T-helper 2 cell treated with Interferon-gamma antibody and Interleukin-4, amounts not matched to agents 5 μg/mL and 100 μg/mL, for 36 hours (primary cell): Measurements from ENCODE around the gene CAPN9.
"Not testable (repeated sequence)": the region's sequence is repeated elsewhere in the genome, so short reads cannot be mapped to it uniquely, and the experiment has no call there.

Experiments used
- DNase-seq: peaks from one replicate; pipeline ENCODE4 v3.0.0; 2021; ENCODE audit warnings: low spot score
- H3K27ac Mint-ChIP-seq: one replicate; pipeline ENCODE4 v1.8.0; 2021; ENCODE audit warnings: mild to moderate bottlenecking, mixed read lengths
- H3K27me3 Mint-ChIP-seq: one replicate; pipeline ENCODE4 v1.8.0; 2021; ENCODE audit warnings: low read depth, mixed read lengths
- H3K36me3 Mint-ChIP-seq: one replicate; pipeline ENCODE4 v1.8.0; 2021; ENCODE audit warnings: low read depth, mixed read lengths
- H3K4me1 Mint-ChIP-seq: one replicate; pipeline ENCODE4 v1.8.0; 2021; ENCODE audit warnings: low read depth, mixed read lengths
- H3K4me3 Mint-ChIP-seq: one replicate; pipeline ENCODE4 v1.8.0; 2022; ENCODE audit warnings: mild to moderate bottlenecking, moderate library complexity, mixed read lengths
- H3K9me3 Mint-ChIP-seq: one replicate; pipeline ENCODE4 v1.8.0; 2021; ENCODE audit warnings: mixed read lengths

Gene CAPN9

GRCh38 chr1:230717251-230717650 is 29.9 kb upstream of the CAPN9 start:
- no peak overlapping the region for H3K27ac Mint-ChIP-seq
- H3K36me3 Mint-ChIP-seq = no peaks in the 10 kb centered on the region
- H3K27me3 Mint-ChIP-seq = peaks cover 3% of the 10 kb centered on the region
- DNase-seq = no peak
- no peak overlapping the region for H3K4me3 Mint-ChIP-seq
- H3K4me1 Mint-ChIP-seq = no peaks in the 10 kb centered on the region
- H3K9me3 Mint-ChIP-seq = peaks cover 4% of the 10 kb centered on the region

- H3K4me1 Mint-ChIP-seq, H3K36me3 Mint-ChIP-seq, H3K4me3 Mint-ChIP-seq, H3K27ac Mint-ChIP-seq, DNase-seq, H3K27me3 Mint-ChIP-seq, H3K9me3 Mint-ChIP-seq: not testable (repeated sequence)
Observed at GRCh38 chr1:230721849-230722522, 25.2 kb upstream of the CAPN9 start.

- Mint-ChIP-seq H3K27ac (no peak overlapping the region), H3K27me3 (peaks cover 9% of the 10 kb centered on the region)
Observed at GRCh38 chr1:230725256-230726012, 21.8 kb upstream of the CAPN9 start.

GRCh38 chr1:230728710-230729392 is 18.3 kb upstream of the CAPN9 start:
- no peak overlapping the region for H3K27ac Mint-ChIP-seq
- DNase-seq = no peak
- H3K4me1 Mint-ChIP-seq = no peaks in the 10 kb centered on the region
- H3K27me3 Mint-ChIP-seq = peaks cover 9% of the 10 kb centered on the region
- H3K4me3 Mint-ChIP-seq = no peak overlapping the region
- no peaks in the 10 kb centered on the region for H3K36me3 Mint-ChIP-seq
- no peaks in the 10 kb centered on the region for H3K9me3 Mint-ChIP-seq

More at GRCh38 chr1:230725256-230726012, 21.8 kb upstream of the CAPN9 start:
- no peaks in the 10 kb centered on the region for H3K4me1 Mint-ChIP-seq
- no peak for DNase-seq
- no peaks in the 10 kb centered on the region for H3K9me3 Mint-ChIP-seq
- no peaks in the 10 kb centered on the region for H3K36me3 Mint-ChIP-seq
- no peak overlapping the region for H3K4me3 Mint-ChIP-seq

- Mint-ChIP-seq H3K4me1 (no peaks in the 10 kb centered on the region), H3K27me3 (peaks cover 11% of the 10 kb centered on the region), H3K4me3 (no peak overlapping the region), H3K9me3 (no peaks in the 10 kb centered on the region), H3K27ac (no peak overlapping the region), H3K36me3 (no peaks in the 10 kb centered on the region)
- no peak for DNase-seq
Observed at GRCh38 chr1:230730977-230731376, 16.2 kb upstream of the CAPN9 start.

GRCh38 chr1:230735447-230735846 is 11.7 kb upstream of the CAPN9 start:
- Mint-ChIP-seq H3K36me3 (no peaks in the 10 kb centered on the region), H3K27me3 (peaks cover 5% of the 10 kb centered on the region), H3K4me3 (no peak overlapping the region), H3K27ac (no peak overlapping the region), H3K4me1 (no peaks in the 10 kb centered on the region), H3K9me3 (no peaks in the 10 kb centered on the region)
- no peak for DNase-seq

- no peaks in the 10 kb centered on the region for H3K4me1 Mint-ChIP-seq
- H3K27ac Mint-ChIP-seq = no peak overlapping the region
Observed at GRCh38 chr1:230737622-230738262, 9.4 kb upstream of the CAPN9 start.

GRCh38 chr1:230739564-230740290 is 7.5 kb upstream of the CAPN9 start:
- H3K4me1 Mint-ChIP-seq = no peaks in the 10 kb centered on the region
- H3K27me3 Mint-ChIP-seq = peaks cover 2% of the 10 kb centered on the region
- no peaks in the 10 kb centered on the region for H3K36me3 Mint-ChIP-seq

More at GRCh38 chr1:230737622-230738262, 9.4 kb upstream of the CAPN9 start:
- Mint-ChIP-seq H3K9me3 (no peaks in the 10 kb centered on the region), H3K36me3 (no peaks in the 10 kb centered on the region), H3K27me3 (peaks cover 5% of the 10 kb centered on the region), H3K4me3 (no peak overlapping the region)
- no peak for DNase-seq

GRCh38 chr1:230743899-230744298 is 3.3 kb upstream of the CAPN9 start:
- Mint-ChIP-seq H3K4me3 (no peak overlapping the region), H3K27ac (no peak overlapping the region), H3K27me3 (peaks cover 3% of the 10 kb centered on the region), H3K4me1 (no peaks in the 10 kb centered on the region), H3K9me3 (no peaks in the 10 kb centered on the region), H3K36me3 (no peaks in the 10 kb centered on the region)
- DNase-seq = no peak

More at GRCh38 chr1:230739564-230740290, 7.5 kb upstream of the CAPN9 start:
- DNase-seq = no peak
- Mint-ChIP-seq H3K9me3 (no peaks in the 10 kb centered on the region), H3K27ac (no peak overlapping the region), H3K4me3 (no peak overlapping the region)

- no peak for DNase-seq
- Mint-ChIP-seq H3K4me1 (no peaks in the 10 kb centered on the region), H3K36me3 (no peaks in the 10 kb centered on the region), H3K4me3 (no peak overlapping the region), H3K27me3 (peaks cover 3% of the 10 kb centered on the region), H3K27ac (no peak overlapping the region), H3K9me3 (no peaks in the 10 kb centered on the region)
Observed at GRCh38 chr1:230744382-230744781, 2.8 kb upstream of the CAPN9 start.

GRCh38 chr1:230745071-230745470 is 2.1 kb upstream of the CAPN9 start:
- H3K27ac Mint-ChIP-seq = no peak overlapping the region
- no peaks in the 10 kb centered on the region for H3K36me3 Mint-ChIP-seq
- H3K27me3 Mint-ChIP-seq = peaks cover 3% of the 10 kb centered on the region
- H3K4me3 Mint-ChIP-seq = no peak overlapping the region
- H3K9me3 Mint-ChIP-seq = no peaks in the 10 kb centered on the region
- DNase-seq = no peak
- no peaks in the 10 kb centered on the region for H3K4me1 Mint-ChIP-seq

- Mint-ChIP-seq H3K27ac (no peak overlapping the region), H3K4me3 (no peak overlapping the region), H3K36me3 (no peaks in the 10 kb centered on the region), H3K9me3 (no peaks in the 10 kb centered on the region), H3K4me1 (no peaks in the 10 kb centered on the region), H3K27me3 (peaks cover 3% of the 10 kb centered on the region)
- DNase-seq = no peak
Observed at GRCh38 chr1:230746617-230747016, 571 bp upstream of the CAPN9 start.
